Measurements from ENCODE around the gene EMC8. TPM values are rescaled to one million over a fixed set of nuclear protein-coding genes. Genes with fewer than 3 reads are reported as not detected.

EMC8 gene
- total and polyA plus RNA-seq, 2 of the 8 experiments (the other 6 are each of a cell fraction or from before 2014, with no cell fraction given): 52.2 to 69.7 TPM

GRCh38 chr16:85782451-85782850 lies 16.9 kb downstream of the EMC8 start:
- CTCF ChIA-PET (ENCODE audit: partially characterized antibody): interaction anchor here (0.7 to 1.2 kb wide), 4 partner anchors 14 to 45 kb away, joined by 3 read pairs; no protein-coding TSS in a partner anchor
- Histone ChIP-seq H3K14ac (ENCODE audit: insufficient read length) (no peak overlapping the region), H3K23me2 (ENCODE audit: low read depth, low read length) (no peaks in the 10 kb centered on the region), H3K23ac (ENCODE audit: insufficient read length) (no peak overlapping the region), H2BK5ac (ENCODE audit: low read depth, low read length) (no peak overlapping the region), H2BK120ac (replicated peaks; ENCODE audit: low read depth, low read length) (no peak overlapping the region), H2BK12ac (ENCODE audit: low read depth, low read length) (no peak overlapping the region), H3K56ac (replicated peaks; ENCODE audit: insufficient read length, low read depth, low read length) (no peak overlapping the region), H3K9ac (replicated peaks in 1 of 4; ENCODE audit: extremely low read depth in 1 of 4, low read depth in 3 of 4, low read length in 3 of 4) (no peak overlapping the region), H3K36me3 (ENCODE audit: control insufficient read depth in 2 of 4, insufficient read depth in 4 of 4, low read length in 3 of 4) (peaks cover 17 to 49% (median 33%) of the 10 kb centered on the region in 4 experiments), H3K27me3 (replicated peaks in 1 of 4; ENCODE audit: control insufficient read depth in 3 of 4, extremely low read depth in 1 of 4, insufficient read depth in 3 of 4, low read length in 3 of 4) (no peaks in the 10 kb centered on the region), H3K4me3 (ENCODE audit: extremely low read depth in 1 of 4, insufficient read depth in 2 of 4, low read depth in 3 of 4, low read length in 4 of 4) (no peak overlapping the region), H3K4ac (replicated peaks; ENCODE audit: insufficient read length, low read depth, low read length) (no peak overlapping the region), H3K79me2 (ENCODE audit: control insufficient read depth in 1 of 2, insufficient read depth in 2 of 2, low read length in 2 of 2) (peaks cover 0 to 13% of the 10 kb centered on the region in 2 experiments; a peak in 1 of 4 replicates), H3K27ac (ENCODE audit: low read depth, low read length) (no peak overlapping the region), H3K4me1 (replicated peaks in 1 of 4; ENCODE audit: control insufficient read depth in 3 of 4, insufficient read depth in 4 of 4, low read length in 3 of 4) (no peaks in the 10 kb centered on the region), H4K5ac (ENCODE audit: insufficient read length, low read depth, low read length) (no peak overlapping the region), H4K91ac (replicated peaks; ENCODE audit: insufficient read length, low read length) (no peak overlapping the region), H2AFZ (ENCODE audit: low read length) (no peak overlapping the region), H4K8ac (ENCODE audit: extremely low read depth, insufficient read depth, low read length) (no peak overlapping the region), H2AK5ac (ENCODE audit: low read depth, low read length) (no peak overlapping the region), H3K18ac (ENCODE audit: extremely low read depth, low read length) (no peak overlapping the region), H3K9me3 (ENCODE audit: insufficient read depth in 2 of 2, low read depth in 1 of 2, low read length in 1 of 2) (no peaks in the 10 kb centered on the region), H3K79me1 (ENCODE audit: low read depth, low read length) (peaks cover 9% of the 10 kb centered on the region), H2BK15ac (ENCODE audit: low read length) (no peak overlapping the region), H4K20me1 (replicated peaks in 1 of 2; ENCODE audit: control insufficient read depth in 1 of 2, insufficient read depth in 2 of 2, low read length in 2 of 2) (peaks cover 10 to 11% of the 10 kb centered on the region in 2 experiments), H3K4me2 (ENCODE audit: insufficient read depth in 1 of 2, low read depth in 2 of 2, low read length in 2 of 2) (no peak overlapping the region), H2BK20ac (ENCODE audit: low read length) (no peak overlapping the region)
- TF ChIP-seq, protein P1, sequence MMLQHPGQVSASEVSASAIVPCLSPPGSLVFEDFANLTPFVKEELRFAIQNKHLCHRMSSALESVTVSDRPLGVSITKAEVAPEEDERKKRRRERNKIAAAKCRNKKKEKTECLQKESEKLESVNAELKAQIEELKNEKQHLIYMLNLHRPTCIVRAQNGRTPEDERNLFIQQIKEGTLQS (IDR thresholded peaks at IDR 0.05; ENCODE audit: insufficient read depth, low read depth, low read length): no peak
- TF ChIP-seq MAFK (IDR thresholded peaks at IDR 0.05; ENCODE audit: low read depth, low read length): no peak
- no peak for TF ChIP-seq BCL11A (IDR thresholded peaks at IDR 0.05; ENCODE audit: low read depth in 2 of 2, low read length in 2 of 2)
- POLR2A ChIA-PET (ENCODE audit: partially characterized antibody): no interaction called here
- FAIRE-seq (no peak), DNase-seq (ENCODE audit: low read depth in 1 of 2, low spot score in 2 of 2) (no peak)
- 89% methylated on average over 6 of the region's 6 CpGs; no CpG with 5 or more reads in 1 of the 2 experiments for WGBS, 2 experiments (ENCODE audit: extremely low coverage in 1 of 2, insufficient coverage in 1 of 2, insufficient read length in 1 of 2, insufficient replicate concordance in 2 of 2, low coverage in 1 of 2, low lambda C conversion rate in 2 of 2, missing lambda C conversion rate in 1 of 2)

Measured in H1 (cell line).